Muscle of leg (tissue), 16 donors: ENCODE measurements around the gene C16orf92. TPM values are rescaled to one million over a fixed set of nuclear protein-coding genes. Genes with fewer than 3 reads are reported as not detected.
A peak's percentile ranks its signal among the peaks of the same experiment; 100 is the strongest.

Source experiments
- DNase-seq: peaks from one replicate; pipeline ENCODE4 v3.0.0; 2013
- H3K27ac ChIP-seq: one replicate; pipeline ENCODE4 v1.5.1; 2013; ENCODE audit warnings: mild to moderate bottlenecking, low read length, control low read depth
- H3K27me3 ChIP-seq: one replicate; pipeline ENCODE4 v1.6.1; 2013; ENCODE audit warnings: low read length; ENCODE audit not compliant: control insufficient read depth, insufficient read depth
- H3K36me3 ChIP-seq: one replicate; pipeline ENCODE4 v1.6.1; 2013; ENCODE audit warnings: low read length; ENCODE audit not compliant: control insufficient read depth, insufficient read depth
- H3K4me1 ChIP-seq: one replicate; pipeline ENCODE4 v1.6.1; 2013; ENCODE audit warnings: low read length; ENCODE audit not compliant: control insufficient read depth, insufficient read depth
- H3K4me3 ChIP-seq: one replicate; pipeline ENCODE4 v1.5.1; 2013; ENCODE audit warnings: low read length, control low read depth
- H3K9me3 ChIP-seq: replicated peaks from 2 replicates; pipeline ENCODE4 v1.6.1; 2013; ENCODE audit warnings: low read depth, low read length; ENCODE audit not compliant: control insufficient read depth
- WGBS: methylation state at CpG from one replicate; pipeline ENCODE4 v1.1.5; 2013; ENCODE audit warnings: missing lambda C conversion rate; ENCODE audit not compliant: insufficient coverage; 5-methylcytosine and 5-hydroxymethylcytosine counted together
- long read RNA-seq, 11 donors: transcript quantifications; one replicate each; lab custom pipeline, GENCODE V29; 2026
- polyA plus RNA-seq, 8 donors: library from polyadenylated mRNA; unstranded; fragments of 120-200 nt; gene quantifications; one replicate each; pipeline versions ENCODE4 v1.2.1 to v1.2.3, GENCODE V29; 2013; ENCODE audit warnings: inconsistent platforms in 1 of 8, low replicate concordance in 1 of 8; ENCODE audit not compliant: insufficient read length in 8 of 8, insufficient read depth in 1 of 8
- total RNA-seq: library from RNA; stranded (reverse); fragments of 120-200 nt; gene quantifications from one replicate; pipeline ENCODE4 v1.2.4, GENCODE V29; 2013

Gene C16orf92
- total RNA-seq (not detected), polyA plus RNA-seq (not detected)
- long read RNA-seq, donor 1: 0 reads
- long read RNA-seq, donor 2: 0 reads
- long read RNA-seq, donor 3: 0 reads
- long read RNA-seq, donor 4: 0 reads
- long read RNA-seq, donor 5: 0 reads
- long read RNA-seq, donor 6: 0 reads
- long read RNA-seq, donor 7: 0 reads
- long read RNA-seq, donor 8: 0 reads
- long read RNA-seq, donor 9: 0 reads
- long read RNA-seq, donor 10: 0 reads
- long read RNA-seq, donor 11: 0 reads

GRCh38 chr16:30022887-30023286 is at the start of gene C16orf92:
TSS of gene C16orf92 (plus strand) at chr16:30023198. CDS start at chr16:30023341, 143 bp downstream.
- peaks cover 22% of the 10 kb centered on the region for H3K27me3 ChIP-seq
- H3K9me3 ChIP-seq: no peaks in the 10 kb centered on the region
- no peak within 1 kb of the TSS for H3K4me3 ChIP-seq
- DNase-seq: no peak
- peaks cover 9% of the 10 kb centered on the region for H3K4me1 ChIP-seq
- H3K36me3 ChIP-seq: no peaks in the 10 kb centered on the region
- 90% methylated on average over 2 of the region's 6 CpGs for WGBS
- no peak within 1 kb of the TSS for H3K27ac ChIP-seq

- peaks cover 43% of the 10 kb centered on the region for H3K4me1 ChIP-seq
- DNase-seq: peak; percentile 100
- peak within 1 kb of the TSS; percentile 97 for H3K27ac ChIP-seq
- under 1% methylated on average over 67 of the region's 75 CpGs for WGBS
- peak within 1 kb of the TSS; percentile 100 for H3K4me3 ChIP-seq
- no peaks in the 10 kb centered on the region for H3K27me3 ChIP-seq
- peaks cover 5% of the 10 kb centered on the region for H3K9me3 ChIP-seq
- H3K36me3 ChIP-seq: peaks cover 30% of the 10 kb centered on the region
Measured at GRCh38 chr16:29973384-29974246, 49.4 kb upstream of the C16orf92 start, which contains the start of gene TAOK2. TSS of gene TAOK2 (plus strand) at chr16:29973868. CDS start at chr16:29977773, 3,905 bp downstream.

- H3K36me3 ChIP-seq: peaks cover 33% of the 10 kb centered on the region
- H3K27me3 ChIP-seq: no peaks in the 10 kb centered on the region
- peaks cover 5% of the 10 kb centered on the region for H3K9me3 ChIP-seq
- H3K27ac ChIP-seq: peak overlapping the region; percentile 97
- 0% methylated on average over 19 of the region's 31 CpGs for WGBS
- peak overlapping the region; percentile 100 for H3K4me3 ChIP-seq
- peaks cover 43% of the 10 kb centered on the region for H3K4me1 ChIP-seq
- DNase-seq: peak; percentile 56
Measured at GRCh38 chr16:29974291-29975133, 48.5 kb upstream of the C16orf92 start.

- DNase-seq: no peak
- Histone ChIP-seq H3K4me3 (peak overlapping the region; percentile 100), H3K4me1 (peaks cover 43% of the 10 kb centered on the region), H3K27me3 (no peaks in the 10 kb centered on the region), H3K36me3 (peaks cover 36% of the 10 kb centered on the region), H3K27ac (peak overlapping the region; percentile 97), H3K9me3 (peaks cover 5% of the 10 kb centered on the region)
- WGBS: 71% methylated on average over 4 of the region's 5 CpGs
Measured at GRCh38 chr16:29975134-29975538, 47.9 kb upstream of the C16orf92 start.

- Histone ChIP-seq H3K27ac (peak overlapping the region; percentile 97), H3K36me3 (peaks cover 43% of the 10 kb centered on the region), H3K9me3 (peaks cover 5% of the 10 kb centered on the region), H3K4me3 (peak overlapping the region; percentile 100), H3K27me3 (no peaks in the 10 kb centered on the region), H3K4me1 (peaks cover 43% of the 10 kb centered on the region)
- no peak for DNase-seq
- 13% methylated on average over 4 of the region's 6 CpGs for WGBS
Measured at GRCh38 chr16:29975811-29976511, 47.0 kb upstream of the C16orf92 start.

GRCh38 chr16:29977063-29977825 is 45.8 kb upstream of the C16orf92 start:
- peak overlapping the region; percentile 71 for H3K27ac ChIP-seq
- no peak for DNase-seq
- 73% methylated on average over 5 of the region's 9 CpGs for WGBS
- peaks cover 52% of the 10 kb centered on the region for H3K36me3 ChIP-seq
- H3K27me3 ChIP-seq: no peaks in the 10 kb centered on the region
- H3K9me3 ChIP-seq: peaks cover 5% of the 10 kb centered on the region
- peaks cover 43% of the 10 kb centered on the region for H3K4me1 ChIP-seq
- no peak overlapping the region for H3K4me3 ChIP-seq

- Histone ChIP-seq H3K4me3 (no peak overlapping the region), H3K27me3 (no peaks in the 10 kb centered on the region), H3K9me3 (peaks cover 2% of the 10 kb centered on the region), H3K27ac (no peak overlapping the region), H3K4me1 (peaks cover 41% of the 10 kb centered on the region), H3K36me3 (peaks cover 57% of the 10 kb centered on the region)
- 100% methylated on average over 9 of the region's 9 CpGs for WGBS
- no peak for DNase-seq
Measured at GRCh38 chr16:29978081-29978480, 44.9 kb upstream of the C16orf92 start.

- Histone ChIP-seq H3K27ac (no peak overlapping the region), H3K4me1 (peaks cover 38% of the 10 kb centered on the region), H3K27me3 (no peaks in the 10 kb centered on the region), H3K9me3 (no peaks in the 10 kb centered on the region), H3K4me3 (no peak overlapping the region), H3K36me3 (peaks cover 63% of the 10 kb centered on the region)
- DNase-seq: no peak
- WGBS: 89% methylated on average over 1 of the region's 9 CpGs
Measured at GRCh38 chr16:29978564-29979270, 44.3 kb upstream of the C16orf92 start.
